ENCODE measurements around the gene TTC13. TPM values are rescaled to one million over a fixed set of nuclear protein-coding genes. Genes with fewer than 3 reads are reported as not detected.

TTC13 gene
- total and polyA plus RNA-seq, 10 of the 15 experiments (the other 5 are each of a cell fraction or from before 2014, with no cell fraction given): 5.8 to 30.8 (median 18.5) TPM

DNA sequence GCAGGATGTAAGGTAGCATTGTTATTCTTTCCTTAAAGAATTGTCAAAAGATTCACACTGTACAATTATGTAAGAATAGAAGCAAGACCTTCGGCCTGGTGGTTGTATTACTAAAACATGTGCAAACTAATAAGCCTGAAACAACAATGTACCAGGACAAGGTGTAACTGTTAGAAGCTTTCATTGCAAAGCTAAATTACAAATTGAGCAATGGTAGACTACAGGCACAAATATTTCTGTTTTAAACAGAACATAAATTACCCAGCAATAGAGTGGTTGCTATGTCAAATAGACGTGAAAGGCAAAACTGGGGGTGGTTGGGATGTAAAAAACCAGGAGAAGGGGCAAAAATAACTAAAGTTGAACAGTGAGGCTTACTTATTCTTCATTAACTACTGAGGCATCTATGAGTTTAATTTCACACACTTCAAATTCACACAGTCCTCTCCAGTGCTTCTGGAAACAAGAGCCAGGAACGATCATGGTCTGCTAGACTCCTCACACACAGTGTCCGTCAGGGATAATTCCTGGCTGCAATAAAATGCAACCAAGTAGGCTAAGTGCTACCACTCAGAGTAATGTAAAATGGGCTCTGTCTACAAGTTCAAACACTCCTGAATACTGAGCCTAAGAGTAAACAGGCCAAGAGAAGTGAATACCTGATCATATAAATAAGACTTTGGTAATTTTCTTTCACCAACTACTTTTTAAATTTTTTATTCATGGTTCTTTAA, 71.0 kb downstream of the TTC13 start:
- ChIA-PET RAD21 (ENCODE audit: unreplicated experiment) (no interaction called here), SMC1A (ENCODE audit: uncharacterized antibody, unreplicated experiment) (interaction anchor here (0.6 to 0.9 kb wide), 2 partner anchors 183 to 185 kb away, joined by 3 read pairs; no protein-coding TSS in a partner anchor), POLR2A (no interaction called here), CTCF (interaction anchor here (0.9 to 1.3 kb wide), 4 partner anchors 8 to 13 kb away, joined by 3 to 4 read pairs (median 3); no protein-coding TSS in a partner anchor)
- Histone ChIP-seq H3K27ac (ENCODE audit: control insufficient read depth, insufficient read depth) (no peak overlapping the region), H3K4me1 (ENCODE audit: control insufficient read depth, insufficient read depth, low read length) (no peaks in the 10 kb centered on the region), H3K36me3 (ENCODE audit: control insufficient read depth in 2 of 2, insufficient read depth in 2 of 2, low read length in 1 of 2) (peaks cover 0 to 16% of the 10 kb centered on the region in 2 experiments; a peak in 2 of 4 replicates), H4K20me1 (ENCODE audit: control insufficient read depth, insufficient read depth) (no peaks in the 10 kb centered on the region), H3K9ac (ENCODE audit: control insufficient read depth, insufficient read depth, low read length) (no peak overlapping the region), H3K4me3 (no peak overlapping the region), H3K79me2 (ENCODE audit: control insufficient read depth, insufficient read depth, low read length) (no peaks in the 10 kb centered on the region), H3K4me2 (ENCODE audit: control insufficient read depth, insufficient read depth) (no peak overlapping the region), H3K27me3 (replicated peaks in 1 of 2; ENCODE audit: control insufficient read depth in 2 of 2, insufficient read depth in 2 of 2, low read length in 1 of 2) (no peaks in the 10 kb centered on the region), H3K9me3 (replicated peaks; ENCODE audit: control insufficient read depth, insufficient read depth, low read length) (no peaks in the 10 kb centered on the region), H2AFZ (ENCODE audit: control insufficient read depth, low read depth, low read length) (no peak overlapping the region)
- no peak for FAIRE-seq
- no peak for ATAC-seq
- no peak for DNase-seq (ENCODE audit: low read depth, low spot score)
- in situ Hi-C loops (cut with MboI): no loop called here
- TF ChIP-seq MYB (IDR thresholded peaks at IDR 0.05; ENCODE audit: borderline replicate concordance, low read depth, low read length) (no peak), SREBF2 (IDR thresholded peaks at IDR 0.05; ENCODE audit: low read length) (no peak), ASH2L (IDR thresholded peaks at IDR 0.05; ENCODE audit: borderline replicate concordance, low read depth) (no peak), FOS (IDR thresholded peaks at IDR 0.05; ENCODE audit: borderline replicate concordance, extremely low read depth, insufficient read length) (no peak), ZNF622 (IDR thresholded peaks at IDR 0.05) (no peak), CREB1 (IDR thresholded peaks at IDR 0.05; ENCODE audit: low read depth) (no peak), NBN (IDR thresholded peaks at IDR 0.05) (no peak), RB1 (IDR thresholded peaks at IDR 0.05; ENCODE audit: borderline replicate concordance) (no peak), FOXM1 (IDR thresholded peaks at IDR 0.05; ENCODE audit: low read depth, low read length) (no peak), WRNIP1 (IDR thresholded peaks at IDR 0.05; ENCODE audit: borderline replicate concordance, low read depth, low read length) (no peak), KLF5 (IDR thresholded peaks at IDR 0.05; ENCODE audit: partially characterized antibody) (no peak), CREM (IDR thresholded peaks at IDR 0.05; ENCODE audit: low read depth) (no peak), DPF2 (IDR thresholded peaks at IDR 0.05) (no peak)
- TF ChIP-seq, protein P1, sequence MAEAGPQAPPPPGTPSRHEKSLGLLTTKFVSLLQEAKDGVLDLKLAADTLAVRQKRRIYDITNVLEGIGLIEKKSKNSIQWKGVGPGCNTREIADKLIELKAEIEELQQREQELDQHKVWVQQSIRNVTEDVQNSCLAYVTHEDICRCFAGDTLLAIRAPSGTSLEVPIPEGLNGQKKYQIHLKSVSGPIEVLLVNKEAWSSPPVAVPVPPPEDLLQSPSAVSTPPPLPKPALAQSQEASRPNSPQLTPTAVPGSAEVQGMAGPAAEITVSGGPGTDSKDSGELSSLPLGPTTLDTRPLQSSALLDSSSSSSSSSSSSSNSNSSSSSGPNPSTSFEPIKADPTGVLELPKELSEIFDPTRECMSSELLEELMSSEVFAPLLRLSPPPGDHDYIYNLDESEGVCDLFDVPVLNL (IDR thresholded peaks at IDR 0.05; ENCODE audit: low read depth, low read length): no peak
- TF ChIP-seq, protein P2, sequence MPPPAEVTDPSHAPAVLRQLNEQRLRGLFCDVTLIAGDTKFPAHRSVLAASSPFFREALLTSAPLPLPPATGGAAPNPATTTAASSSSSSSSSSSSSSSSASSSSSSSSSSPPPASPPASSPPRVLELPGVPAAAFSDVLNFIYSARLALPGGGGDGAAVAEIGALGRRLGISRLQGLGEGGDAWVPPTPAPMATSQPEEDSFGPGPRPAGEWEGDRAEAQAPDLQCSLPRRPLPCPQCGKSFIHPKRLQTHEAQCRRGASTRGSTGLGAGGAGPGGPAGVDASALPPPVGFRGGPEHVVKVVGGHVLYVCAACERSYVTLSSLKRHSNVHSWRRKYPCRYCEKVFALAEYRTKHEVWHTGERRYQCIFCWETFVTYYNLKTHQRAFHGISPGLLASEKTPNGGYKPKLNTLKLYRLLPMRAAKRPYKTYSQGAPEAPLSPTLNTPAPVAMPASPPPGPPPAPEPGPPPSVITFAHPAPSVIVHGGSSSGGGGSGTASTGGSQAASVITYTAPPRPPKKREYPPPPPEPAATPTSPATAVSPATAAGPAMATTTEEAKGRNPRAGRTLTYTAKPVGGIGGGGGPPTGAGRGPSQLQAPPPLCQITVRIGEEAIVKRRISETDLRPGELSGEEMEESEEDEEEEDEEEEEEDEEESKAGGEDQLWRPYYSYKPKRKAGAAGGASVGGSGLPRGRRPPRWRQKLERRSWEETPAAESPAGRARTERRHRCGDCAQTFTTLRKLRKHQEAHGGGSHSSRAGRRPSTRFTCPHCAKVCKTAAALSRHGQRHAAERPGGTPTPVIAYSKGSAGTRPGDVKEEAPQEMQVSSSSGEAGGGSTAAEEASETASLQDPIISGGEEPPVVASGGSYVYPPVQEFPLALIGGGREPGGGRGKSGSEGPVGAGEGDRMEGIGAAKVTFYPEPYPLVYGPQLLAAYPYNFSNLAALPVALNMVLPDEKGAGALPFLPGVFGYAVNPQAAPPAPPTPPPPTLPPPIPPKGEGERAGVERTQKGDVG (CRISPR knock-in tag; IDR thresholded peaks at IDR 0.05): no peak
- WGBS (ENCODE audit: insufficient coverage, insufficient replicate concordance, low lambda C conversion rate, missing lambda C conversion rate): 97% methylated on average over 4 of the region's 4 CpGs
- intact Hi-C loops (cut with micrococcal nuclease; ENCODE audit: unreplicated experiment): no loop called here
- no TSS peak for BruUV-seq (replicated peaks)

Data from GM12878 (cell line).